ENCODE results near the gene FARS2. TPM values are rescaled to one million over a fixed set of nuclear protein-coding genes. Genes with fewer than 3 reads are reported as not detected.

FARS2 gene
- polyA plus RNA-seq, 1 donor (not counting 4 experiments of a cell fraction or from before 2014, with no cell fraction given) = 21.3 TPM

GRCh38 chr6:5484692-5485091 is 223.4 kb downstream of the FARS2 start:
- Histone ChIP-seq H3K4me3 (ENCODE audit: control insufficient read depth in 2 of 3, extremely low read depth in 1 of 3, insufficient read depth in 2 of 3, low read depth in 1 of 3, low read length in 3 of 3) (no peak overlapping the region), H3K27ac (ENCODE audit: control insufficient read depth, insufficient read depth, low read length) (no peak overlapping the region), H3K36me3 (ENCODE audit: control insufficient read depth in 2 of 2, extremely low read depth in 1 of 2, insufficient read depth in 2 of 2, low read length in 2 of 2) (no peaks in the 10 kb centered on the region), H3K27me3 (ENCODE audit: control insufficient read depth, extremely low read depth, insufficient read depth, low read length) (no peaks in the 10 kb centered on the region), H3K9ac (ENCODE audit: control insufficient read depth, extremely low read depth, insufficient read depth, low read length) (no peak overlapping the region), H3K4me1 (ENCODE audit: control insufficient read depth, extremely low read depth, insufficient read depth, low read length) (no peaks in the 10 kb centered on the region), H3K9me1 (ENCODE audit: control insufficient read depth, extremely low read depth, insufficient read depth, low read length) (no peaks in the 10 kb centered on the region), H3K4me2 (ENCODE audit: control insufficient read depth, extremely low read depth, insufficient read depth, low read depth, low read length) (no peak overlapping the region), H2AFZ (ENCODE audit: control insufficient read depth, low read length) (no peak overlapping the region), H4K20me1 (ENCODE audit: control insufficient read depth, extremely low read depth, insufficient read depth, low read length) (no peaks in the 10 kb centered on the region), H3K9me3 (ENCODE audit: control insufficient read depth, low read depth, low read length) (no peaks in the 10 kb centered on the region), H3K79me2 (ENCODE audit: control insufficient read depth, insufficient read depth, low read length) (no peaks in the 10 kb centered on the region)
- DNase-seq (ENCODE audit: low read depth, low spot score) (no peak), FAIRE-seq (no peak)
- dilution Hi-C loops (cut with MboI; ENCODE audit: extremely low pct_ligation_motif_present, low sequenced_read_pairs) = no loop called here
- TF ChIP-seq CTCF (optimal IDR thresholded peaks at IDR 0.05 in 1 of 3, IDR thresholded peaks at IDR 0.05 in 1 of 3, conservative IDR thresholded peaks at IDR 0.05 in 1 of 3; ENCODE audit: extremely low read depth in 1 of 3, insufficient read depth in 2 of 3, low read length in 3 of 3) (no peak), EZH2 (IDR thresholded peaks at IDR 0.05; ENCODE audit: low read length) (no peak)

GRCh38 chr6:5486214-5486613 is 224.9 kb downstream of the FARS2 start:
- dilution Hi-C loops (cut with MboI; ENCODE audit: extremely low pct_ligation_motif_present, low sequenced_read_pairs) = no loop called here
- DNase-seq (ENCODE audit: low read depth, low spot score) = no peak

More at GRCh38 chr6:5486214-5486613, 224.9 kb downstream of the FARS2 start:
- Histone ChIP-seq H3K4me1 (ENCODE audit: control insufficient read depth, extremely low read depth, insufficient read depth, low read length) (no peaks in the 10 kb centered on the region), H3K27ac (ENCODE audit: control insufficient read depth, insufficient read depth, low read length) (no peak overlapping the region), H3K36me3 (ENCODE audit: control insufficient read depth in 2 of 2, extremely low read depth in 1 of 2, insufficient read depth in 2 of 2, low read length in 2 of 2) (no peaks in the 10 kb centered on the region), H3K79me2 (ENCODE audit: control insufficient read depth, insufficient read depth, low read length) (no peaks in the 10 kb centered on the region), H3K4me2 (ENCODE audit: control insufficient read depth, extremely low read depth, insufficient read depth, low read depth, low read length) (no peak overlapping the region), H2AFZ (ENCODE audit: control insufficient read depth, low read length) (no peak overlapping the region), H4K20me1 (ENCODE audit: control insufficient read depth, extremely low read depth, insufficient read depth, low read length) (no peaks in the 10 kb centered on the region), H3K4me3 (ENCODE audit: control insufficient read depth in 2 of 3, extremely low read depth in 1 of 3, insufficient read depth in 2 of 3, low read depth in 1 of 3, low read length in 3 of 3) (no peak overlapping the region), H3K9me3 (ENCODE audit: control insufficient read depth, low read depth, low read length) (no peaks in the 10 kb centered on the region), H3K27me3 (ENCODE audit: control insufficient read depth, extremely low read depth, insufficient read depth, low read length) (no peaks in the 10 kb centered on the region), H3K9ac (ENCODE audit: control insufficient read depth, extremely low read depth, insufficient read depth, low read length) (no peak overlapping the region), H3K9me1 (ENCODE audit: control insufficient read depth, extremely low read depth, insufficient read depth, low read length) (no peaks in the 10 kb centered on the region)
- TF ChIP-seq CTCF (optimal IDR thresholded peaks at IDR 0.05 in 1 of 3, IDR thresholded peaks at IDR 0.05 in 1 of 3, conservative IDR thresholded peaks at IDR 0.05 in 1 of 3; ENCODE audit: extremely low read depth in 1 of 3, insufficient read depth in 2 of 3, low read length in 3 of 3) (no peak), EZH2 (IDR thresholded peaks at IDR 0.05; ENCODE audit: low read length) (no peak)
- FAIRE-seq = no peak
